H9 (cell line): Measurements from ENCODE around the gene ST6GALNAC2. TPM values are rescaled to one million over a fixed set of nuclear protein-coding genes. Genes with fewer than 3 reads are reported as not detected.

Experiments
- DNase-seq: peaks from one replicate; pipeline ENCODE4 v3.0.0-alpha.2; 2017
- H2AFZ ChIP-seq: one replicate; pipeline ENCODE4 v1.6.1; 2013; ENCODE audit warnings: mild to moderate bottlenecking, low read length, control low read depth, moderate library complexity
- H2AK5ac ChIP-seq: 2 replicates; pipeline ENCODE4 v1.6.1; 2013; ENCODE audit warnings: low read length, control low read depth, mixed read lengths; ENCODE audit not compliant: insufficient read length
- H2BK120ac ChIP-seq: one replicate; pipeline ENCODE4 v1.6.1; 2013; ENCODE audit warnings: low read depth, mild to moderate bottlenecking, low read length, control low read depth, inconsistent platforms; ENCODE audit not compliant: poor library complexity, severe bottlenecking
- H2BK12ac ChIP-seq: 2 replicates; pipeline ENCODE4 v1.6.1; 2013; ENCODE audit warnings: low read length, control low read depth, mixed read lengths, low read depth; ENCODE audit not compliant: insufficient read length
- H2BK15ac ChIP-seq: 2 replicates; pipeline ENCODE4 v1.6.1; 2013; ENCODE audit warnings: low read depth, low read length, control low read depth
- H2BK20ac ChIP-seq: one replicate; pipeline ENCODE4 v1.6.1; 2013; ENCODE audit warnings: low read depth, mild to moderate bottlenecking, low read length, control low read depth, inconsistent platforms; ENCODE audit not compliant: poor library complexity, severe bottlenecking
- H2BK5ac ChIP-seq: 2 replicates; pipeline ENCODE4 v1.6.1; 2013; ENCODE audit warnings: low read length, control low read depth, mixed read lengths; ENCODE audit not compliant: insufficient read length
- H3K14ac ChIP-seq: 2 replicates; pipeline ENCODE4 v1.6.1; 2013; ENCODE audit warnings: low read length, control low read depth; ENCODE audit not compliant: insufficient read depth
- H3K18ac ChIP-seq: 2 replicates; pipeline ENCODE4 v1.6.1; 2013; ENCODE audit warnings: low read depth, mild to moderate bottlenecking, mixed read lengths, low read length, control low read depth; ENCODE audit not compliant: insufficient read length
- H3K23ac ChIP-seq: 2 replicates; pipeline ENCODE4 v1.6.1; 2013; ENCODE audit warnings: low read length, control low read depth, mixed read lengths, low read depth; ENCODE audit not compliant: insufficient read length
- H3K23me2 ChIP-seq: 2 replicates; pipeline ENCODE4 v1.6.1; 2013; ENCODE audit warnings: low read depth, mild to moderate bottlenecking, mixed read lengths, low read length, control low read depth; ENCODE audit not compliant: insufficient read length, poor library complexity, severe bottlenecking
- H3K27ac ChIP-seq: 2 replicates; pipeline ENCODE4 v1.5.1; 2013; ENCODE audit warnings: low read length, control low read depth, mixed read lengths, low read depth; ENCODE audit not compliant: insufficient read length
- H3K27me3 ChIP-seq: 2 replicates; pipeline ENCODE4 v1.6.1; 2013; ENCODE audit warnings: low read length, control low read depth, inconsistent platforms; ENCODE audit not compliant: insufficient read depth
- H3K4ac ChIP-seq: 2 replicates; pipeline ENCODE4 v1.6.1; 2013; ENCODE audit warnings: low read depth, mild to moderate bottlenecking, control low read depth, inconsistent platforms, low read length, moderate library complexity
- H3K4me1 ChIP-seq: 2 replicates; pipeline ENCODE4 v1.6.1; 2013; ENCODE audit warnings: low read length, control low read depth, inconsistent platforms; ENCODE audit not compliant: insufficient read depth
- H3K4me2 ChIP-seq: 2 replicates; pipeline ENCODE4 v1.6.1; 2013; ENCODE audit warnings: low read length, control low read depth, mixed read lengths; ENCODE audit not compliant: insufficient read length, insufficient read depth
- H3K56ac ChIP-seq: 2 replicates; pipeline ENCODE4 v1.6.1; 2013; ENCODE audit warnings: low read depth, mild to moderate bottlenecking, mixed read lengths, low read length, control low read depth; ENCODE audit not compliant: insufficient read length
- H3K79me1 ChIP-seq: 2 replicates; pipeline ENCODE4 v1.6.1; 2013; ENCODE audit warnings: low read depth, mild to moderate bottlenecking, moderate library complexity, low read length, control low read depth, inconsistent platforms; ENCODE audit not compliant: insufficient read depth, poor library complexity, severe bottlenecking
- H3K79me2 ChIP-seq: 2 replicates; pipeline ENCODE4 v1.6.1; 2013; ENCODE audit warnings: low read length, control low read depth, inconsistent platforms; ENCODE audit not compliant: insufficient read depth
- H3K9ac ChIP-seq: 2 replicates; pipeline ENCODE4 v1.6.1; 2013; ENCODE audit warnings: low read length, control low read depth, mixed read lengths; ENCODE audit not compliant: insufficient read length; ENCODE audit errors: extremely low read depth
- H3K9me3 ChIP-seq: one replicate; pipeline ENCODE4 v1.6.1; 2013; ENCODE audit warnings: low read depth, low read length, inconsistent platforms; ENCODE audit not compliant: control insufficient read depth
- H3T11ph ChIP-seq: one replicate; pipeline ENCODE4 v1.6.1; 2013; ENCODE audit warnings: mild to moderate bottlenecking, low read length, control low read depth, inconsistent platforms
- H4K20me1 ChIP-seq: one replicate; pipeline ENCODE4 v1.6.1; 2013; ENCODE audit not compliant: control insufficient read depth, insufficient read length, insufficient read depth
- H4K5ac ChIP-seq: 2 replicates; pipeline ENCODE4 v1.6.1; 2013; ENCODE audit warnings: low read depth, mild to moderate bottlenecking, mixed read lengths, low read length, control low read depth; ENCODE audit not compliant: insufficient read length
- H4K8ac ChIP-seq: replicated peaks from 2 replicates; pipeline ENCODE4 v1.6.1; 2013; ENCODE audit warnings: low read length, control low read depth, mixed read lengths, low read depth; ENCODE audit not compliant: insufficient read length
- H4K91ac ChIP-seq: 2 replicates; pipeline ENCODE4 v1.6.1; 2013; ENCODE audit warnings: low read depth, mild to moderate bottlenecking, moderate library complexity, mixed read lengths, low read length, control low read depth; ENCODE audit not compliant: insufficient read length
- H3K27ac Mint-ChIP-seq, 3 experiments: 2 replicates in 2 of 3; 3 replicates in 1 of 3; pipeline ENCODE4 v1.8.0; 2020 to 2021; ENCODE audit warnings: mixed read lengths in 3 of 3, mild to moderate bottlenecking in 1 of 3, moderate library complexity in 1 of 3
- H3K27me3 Mint-ChIP-seq: 2 replicates; pipeline ENCODE4 v1.8.0; 2021; ENCODE audit warnings: low read depth, mild to moderate bottlenecking, moderate library complexity, mixed read lengths
- H3K36me3 Mint-ChIP-seq, 3 experiments: 2 replicates in 2 of 3; 3 replicates in 1 of 3; pipeline ENCODE4 v1.8.0; 2020 to 2021; ENCODE audit warnings: low read depth in 3 of 3, mixed read lengths in 3 of 3; ENCODE audit not compliant: insufficient read depth in 1 of 3
- H3K4me1 Mint-ChIP-seq, 2 experiments: 2 replicates each; pipeline ENCODE4 v1.8.0; 2020; ENCODE audit warnings: mixed read lengths in 2 of 2
- H3K4me3 Mint-ChIP-seq, 2 experiments: 2 replicates in 1 of 2; 3 replicates in 1 of 2; pipeline ENCODE4 v1.8.0; 2020 to 2021; ENCODE audit warnings: mild to moderate bottlenecking in 2 of 2, mixed read lengths in 2 of 2, moderate library complexity in 1 of 2
- H3K9me3 Mint-ChIP-seq, 2 experiments: 2 replicates in 1 of 2; 3 replicates in 1 of 2; pipeline ENCODE4 v1.8.0; 2020; ENCODE audit warnings: mild to moderate bottlenecking in 2 of 2, mixed read lengths in 2 of 2, moderate library complexity in 1 of 2
- CTCF ChIP-seq: fragments of 200-600 bp; sonication (generic); conservative IDR thresholded peaks from 3 replicates; pipeline ENCODE4 v1.8.0; 2021; ENCODE audit warnings: antibody characterized with exemption, mild to moderate bottlenecking
- WGBS: extraction: QIAGEN DNeasy Blood & Tissue Kit; methylation state at CpG from one replicate; pipeline ENCODE4 v1.1.7; 2013; ENCODE audit warnings: missing lambda C conversion rate, low lambda C conversion rate, mixed read lengths; ENCODE audit not compliant: insufficient read length; ENCODE audit errors: extremely low coverage; 5-methylcytosine and 5-hydroxymethylcytosine counted together
- total RNA-seq: library from RNA; stranded (reverse); gene quantifications from 2 replicates; pipeline ENCODE4 v1.2.1, GENCODE V29; 2021

The ST6GALNAC2 gene
- total RNA-seq, 1 experiment from 2014 or later, result 0.46 TPM

- H3K79me1 ChIP-seq, result no peaks in the 10 kb centered on the region
- no peak for TF ChIP-seq CTCF
- peaks cover 4% of the 10 kb centered on the region; the same call in 1 of the 2 replicates for H3K4me1 ChIP-seq
- no peak overlapping the region for H3K4ac ChIP-seq
- H3T11ph ChIP-seq, result no peak overlapping the region
- Mint-ChIP-seq H3K27me3 (peaks cover 39% of the 10 kb centered on the region), H3K27ac (no peak overlapping the region; a peak in 1 of 7 replicates), H3K4me3 (no peak overlapping the region), H3K9me3 (no peaks in the 10 kb centered on the region), H3K36me3 (no peaks in the 10 kb centered on the region), H3K4me1 (peaks cover 16 to 33% of the 10 kb centered on the region in 2 experiments)
- no peak overlapping the region for H3K9ac ChIP-seq
- no peak overlapping the region for H2BK20ac ChIP-seq
- no peak overlapping the region for H2AK5ac ChIP-seq
- no peak overlapping the region for H3K14ac ChIP-seq
- no CpG with 5 or more reads among the region's 18 CpGs for WGBS
- H2BK5ac ChIP-seq, result no peak overlapping the region
- no peak overlapping the region for H4K5ac ChIP-seq
- no peak overlapping the region for H3K56ac ChIP-seq
- H2BK15ac ChIP-seq, result no peak overlapping the region
- no peak for DNase-seq
- H4K20me1 ChIP-seq, result no peaks in the 10 kb centered on the region
- H3K23ac ChIP-seq, result no peak overlapping the region
- H3K4me2 ChIP-seq, result no peak overlapping the region
- no peak overlapping the region for H4K8ac ChIP-seq
- no peak overlapping the region for H4K91ac ChIP-seq
- no peak overlapping the region for H2BK120ac ChIP-seq
- no peaks in the 10 kb centered on the region for H3K23me2 ChIP-seq
- H2BK12ac ChIP-seq, result no peak overlapping the region
- no peak overlapping the region for H3K27ac ChIP-seq
- no peak overlapping the region for H2AFZ ChIP-seq
- peaks cover 2% of the 10 kb centered on the region; the same call in 1 of the 2 replicates for H3K27me3 ChIP-seq
- no peaks in the 10 kb centered on the region for H3K79me2 ChIP-seq
- no peak overlapping the region for H3K18ac ChIP-seq
- no peaks in the 10 kb centered on the region for H3K9me3 ChIP-seq
These were observed 54.1 kb downstream of the ST6GALNAC2 start for GRCh38 chr17:76531486-76532038.
